Gastrocnemius medialis (tissue), 4 donors: ENCODE measurements around the gene ELF2.

Source experiments
- CTCF ChIP-seq, 5 experiments: fragments of 450-650 bp in 3 of 5; fragments of 200-600 bp in 2 of 5; sonication (generic) in 2 of 5; IDR thresholded peaks in 4 of 5; conservative IDR thresholded peaks in 1 of 5; 1 replicate in 4 of 5; 2 replicates in 1 of 5; pipeline ENCODE4 v1.5.1; 2016 to 2019; ENCODE audit warnings: antibody characterized with exemption in 5 of 5, mild to moderate bottlenecking in 3 of 5, moderate library complexity in 3 of 5
- POLR2A ChIP-seq, 2 donors: fragments of 450-650 bp; IDR thresholded peaks; one replicate each; pipeline ENCODE4 v1.6.1; 2017; ENCODE audit warnings: antibody characterized with exemption in 2 of 2, mild to moderate bottlenecking in 2 of 2, moderate library complexity in 2 of 2

GRCh38 chr4:139015948-139016471, 161.0 kb downstream of the ELF2 start:
- no peak for TF ChIP-seq CTCF (IDR thresholded peaks at IDR 0.05 in 4 of 5, conservative IDR thresholded peaks at IDR 0.05 in 1 of 5)
- TF ChIP-seq POLR2A (IDR thresholded peaks at IDR 0.05): peak; percentile 5 to 6
